CD4-positive, alpha-beta T cell treated with Interferon gamma for 1 hour (primary cell): ENCODE results near the gene DLX5.

Experiments
- DNase-seq: peaks from one replicate; pipeline ENCODE4 v3.0.0-alpha.2; 2020

Gene DLX5

DNA sequence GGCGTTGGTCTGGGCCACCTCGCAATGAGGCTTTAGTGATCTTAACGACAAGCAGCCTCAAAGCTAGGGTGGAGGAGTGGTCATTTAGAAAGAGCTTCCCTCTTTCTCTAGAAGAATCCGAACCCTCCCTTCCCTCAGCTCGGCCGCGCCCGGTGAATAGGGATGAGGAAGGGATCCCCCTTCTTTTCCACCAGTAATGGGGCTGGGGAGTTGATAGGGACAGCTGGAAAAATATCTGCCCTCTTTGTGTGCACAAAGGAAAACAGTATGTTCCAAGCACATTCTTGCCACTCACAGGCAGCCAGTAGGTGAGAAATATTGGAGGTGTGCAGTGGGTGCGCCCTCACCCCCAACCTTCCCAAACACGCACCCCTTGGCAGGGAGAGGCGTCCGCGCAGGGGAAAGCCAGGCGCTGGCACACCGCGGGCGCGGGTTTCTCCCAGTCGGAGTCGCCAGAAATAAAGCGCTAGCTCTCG is 6.5 kb downstream of the DLX5 start:
- DNase-seq: no peak

DNA sequence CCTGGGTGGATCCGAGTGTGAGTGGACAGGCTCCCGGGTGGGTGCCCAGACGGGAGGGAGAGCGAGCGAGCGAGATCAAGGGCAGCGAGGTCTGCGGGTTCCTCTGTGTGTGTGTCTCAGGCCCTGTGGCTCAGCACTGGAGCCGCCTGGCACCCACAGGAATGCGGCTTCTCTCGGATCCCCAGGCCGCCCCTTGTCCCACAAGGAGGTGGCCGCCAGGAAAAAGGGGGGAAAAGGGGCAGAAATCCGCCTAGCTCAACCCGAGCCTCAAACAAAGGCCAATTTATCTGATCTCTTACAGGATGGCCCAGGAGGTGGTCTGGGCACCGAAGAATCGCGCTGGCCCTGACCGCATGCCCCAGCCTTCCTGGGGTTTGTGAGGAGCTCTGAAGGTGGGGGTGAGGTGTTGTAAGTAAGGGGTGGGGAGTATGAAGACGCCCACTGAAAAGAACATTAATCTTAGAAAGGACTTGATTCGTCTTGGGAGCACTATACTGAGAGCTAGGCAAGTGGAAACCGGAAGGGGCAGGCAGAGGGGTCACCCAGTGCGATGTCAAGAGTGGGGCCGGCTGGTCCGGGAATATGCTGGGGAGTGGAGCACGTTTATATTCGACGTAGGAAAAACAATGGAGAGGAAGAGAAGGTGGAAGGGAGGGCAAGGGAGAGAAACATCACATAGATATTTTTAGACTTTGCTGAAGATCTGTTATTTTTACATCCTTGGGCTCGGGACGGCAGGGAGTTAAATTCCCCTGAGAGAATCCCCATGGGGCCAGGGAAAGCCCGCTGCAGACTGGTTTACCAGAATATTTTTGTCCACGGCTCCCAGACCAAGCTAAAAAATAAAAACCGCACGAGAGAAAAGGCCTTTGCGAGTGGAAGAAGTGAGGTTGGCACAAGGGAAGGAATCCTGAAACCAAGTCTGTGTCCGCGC is 7.2 kb downstream of the DLX5 start:
- DNase-seq: no peak

DNA sequence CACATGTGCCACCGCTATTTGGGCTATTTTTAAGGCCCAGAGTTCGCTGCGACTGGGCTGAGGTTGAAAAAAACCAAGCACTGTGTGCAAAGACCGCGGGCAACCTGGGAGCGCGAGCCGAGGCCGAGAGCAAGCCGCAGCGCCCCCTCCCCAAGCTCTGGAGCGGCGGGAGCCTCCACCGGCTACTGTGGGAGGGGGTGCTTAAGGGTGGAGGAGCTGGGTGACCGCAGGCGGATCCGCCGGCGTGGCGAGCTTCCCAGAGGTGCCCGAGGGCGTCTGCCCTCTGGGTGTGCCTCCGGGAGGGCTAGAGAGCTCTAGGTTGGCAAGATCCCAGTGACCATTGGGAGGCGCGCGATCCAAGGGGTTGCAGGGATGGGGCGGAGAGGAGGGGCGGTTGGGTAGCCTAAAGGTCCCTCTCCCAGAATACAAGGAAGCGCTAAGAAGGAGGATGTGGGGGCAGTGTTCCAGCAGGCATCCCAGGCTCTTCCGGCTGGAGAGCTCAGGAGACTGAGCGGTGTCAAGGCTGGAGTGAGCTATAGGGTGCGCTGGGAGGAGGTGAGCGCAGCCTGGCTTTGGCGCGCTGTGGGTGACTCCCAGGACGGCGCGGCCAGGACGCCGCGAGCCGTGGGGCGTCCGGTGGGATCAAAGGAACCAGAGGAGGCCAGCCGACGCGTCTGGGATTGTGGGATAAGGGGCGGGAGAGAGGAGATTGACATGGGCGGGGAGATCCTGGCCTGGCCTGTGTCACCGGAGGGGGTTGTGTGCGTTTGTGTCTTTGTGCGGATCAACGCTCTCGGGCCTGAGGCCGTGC is 8.0 kb downstream of the DLX5 start:
- no peak for DNase-seq

DNA sequence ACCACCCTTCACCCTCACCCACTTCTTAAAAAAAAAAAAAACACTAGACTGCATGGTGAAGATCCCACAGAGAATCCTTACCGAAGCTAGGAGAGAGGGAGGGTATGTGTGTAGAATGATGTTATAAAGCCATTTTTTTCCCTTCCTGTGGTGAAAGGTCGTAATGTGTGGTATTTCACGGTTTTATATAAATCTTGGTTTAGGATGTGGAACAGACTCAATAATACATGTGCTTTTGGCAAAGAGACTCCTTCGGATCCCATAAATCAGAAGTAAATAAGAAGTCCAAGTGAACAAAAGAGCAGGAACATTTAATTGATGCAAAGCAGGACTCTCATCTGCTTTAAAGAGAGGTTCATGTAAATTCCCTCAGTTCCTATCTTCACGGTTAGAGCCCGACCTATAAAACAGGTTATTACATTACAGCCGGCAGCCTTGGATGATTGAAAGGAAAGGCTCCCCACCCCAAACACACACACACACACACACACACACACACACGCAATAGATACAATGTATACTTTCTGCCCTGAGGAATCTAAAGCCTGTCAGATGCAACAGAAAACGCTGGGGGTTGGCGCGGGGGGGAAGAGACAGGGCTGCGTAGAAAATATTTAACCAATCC is 8.8 kb downstream of the DLX5 start:
- no peak for DNase-seq

DNA sequence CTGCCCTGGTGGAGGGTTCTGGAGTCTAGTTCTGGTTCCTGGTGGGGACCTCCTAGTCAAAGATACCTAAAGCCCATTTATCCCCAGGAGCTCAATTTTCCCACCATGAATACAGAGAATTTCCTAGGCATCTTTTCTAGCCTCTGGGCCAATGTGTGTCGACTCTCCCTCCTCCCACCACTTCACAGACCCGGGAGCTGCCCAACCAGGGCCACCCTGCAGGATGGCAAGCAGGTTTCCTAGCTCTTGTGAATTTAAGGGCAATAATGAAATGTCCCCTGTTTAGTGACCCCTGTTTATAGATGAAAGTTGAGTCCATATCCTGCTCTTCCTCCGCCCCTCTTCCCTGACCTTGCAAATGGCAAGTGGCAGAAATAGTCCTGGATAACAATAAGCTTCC is 9.4 kb downstream of the DLX5 start:
- no peak for DNase-seq

DNA sequence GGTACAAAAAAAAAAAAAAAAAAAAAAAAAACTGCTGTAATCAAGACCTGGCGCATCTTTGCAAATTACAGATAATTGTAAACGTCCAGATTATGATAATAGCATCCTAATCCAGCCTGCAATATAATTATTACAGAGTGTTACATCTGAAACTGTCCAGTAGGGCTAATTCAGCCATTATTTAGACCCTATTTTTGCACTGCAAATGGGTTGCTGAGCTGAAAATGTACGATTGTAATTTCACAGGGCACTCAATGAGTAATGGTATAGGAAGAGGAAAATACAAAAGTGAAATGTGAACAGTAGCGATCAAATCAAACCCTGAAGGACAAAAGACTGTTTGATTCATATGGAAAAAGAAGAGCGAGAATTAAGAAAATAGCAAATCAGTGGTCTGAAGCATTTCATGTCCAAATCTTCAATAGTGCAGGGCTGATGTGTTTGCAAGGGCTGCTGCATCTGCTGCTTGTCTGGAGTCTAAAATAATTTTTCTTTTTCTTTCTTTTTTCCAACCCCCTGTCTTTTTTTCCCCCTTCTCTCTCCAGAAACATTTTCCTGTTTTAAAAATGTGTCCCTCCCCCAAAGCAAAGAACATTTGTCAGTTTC is 10.4 kb downstream of the DLX5 start:
- no peak for DNase-seq

DNA sequence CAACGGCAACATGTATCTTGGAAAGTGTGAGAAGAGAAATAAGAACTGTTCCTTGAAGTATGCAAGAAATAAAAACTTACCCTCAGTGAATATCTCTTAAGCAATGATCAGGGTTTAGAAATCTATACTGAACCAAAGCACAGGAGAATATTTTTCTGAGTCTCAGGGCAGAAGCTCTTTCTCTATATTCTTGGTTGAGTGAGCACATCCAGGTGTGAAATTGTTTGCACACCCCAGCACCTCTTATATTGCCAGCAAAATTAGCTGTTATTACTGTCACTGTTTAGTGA is 10.8 kb downstream of the DLX5 start:
- DNase-seq: no peak

DNA sequence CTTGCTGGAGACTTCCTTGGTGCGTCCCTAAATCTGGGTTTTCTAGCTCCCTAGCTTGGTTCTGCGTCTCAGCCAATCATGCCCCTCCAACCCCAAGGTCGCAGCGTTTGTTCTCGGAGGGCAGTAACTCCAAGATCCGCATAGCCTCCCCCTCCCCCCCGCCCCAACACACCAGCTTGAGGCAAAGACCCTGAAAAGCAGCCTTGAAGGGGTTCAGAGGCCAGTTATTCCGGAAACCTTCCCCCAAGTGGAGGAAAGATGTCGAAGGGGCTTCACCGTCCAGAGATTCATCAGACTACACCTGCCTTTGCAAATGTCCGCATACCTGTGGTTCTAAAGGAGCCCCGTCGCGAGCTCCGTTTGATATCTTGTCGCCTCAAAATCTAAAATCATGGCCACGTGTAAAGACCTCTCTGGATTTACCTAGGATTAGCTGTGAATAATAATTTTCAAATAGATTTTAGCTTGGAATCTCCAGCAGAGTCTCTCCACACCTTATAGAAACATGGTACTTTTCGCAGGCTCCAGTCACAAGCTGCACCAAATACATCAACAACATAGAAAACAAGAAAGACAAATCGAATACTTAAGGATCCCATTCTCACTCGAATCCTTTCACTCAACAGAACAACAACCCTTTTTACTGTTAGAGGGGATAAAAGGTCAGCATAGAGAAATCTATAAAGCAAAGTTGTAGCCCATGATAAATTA is 11.3 kb downstream of the DLX5 start:
- DNase-seq: no peak

DNA sequence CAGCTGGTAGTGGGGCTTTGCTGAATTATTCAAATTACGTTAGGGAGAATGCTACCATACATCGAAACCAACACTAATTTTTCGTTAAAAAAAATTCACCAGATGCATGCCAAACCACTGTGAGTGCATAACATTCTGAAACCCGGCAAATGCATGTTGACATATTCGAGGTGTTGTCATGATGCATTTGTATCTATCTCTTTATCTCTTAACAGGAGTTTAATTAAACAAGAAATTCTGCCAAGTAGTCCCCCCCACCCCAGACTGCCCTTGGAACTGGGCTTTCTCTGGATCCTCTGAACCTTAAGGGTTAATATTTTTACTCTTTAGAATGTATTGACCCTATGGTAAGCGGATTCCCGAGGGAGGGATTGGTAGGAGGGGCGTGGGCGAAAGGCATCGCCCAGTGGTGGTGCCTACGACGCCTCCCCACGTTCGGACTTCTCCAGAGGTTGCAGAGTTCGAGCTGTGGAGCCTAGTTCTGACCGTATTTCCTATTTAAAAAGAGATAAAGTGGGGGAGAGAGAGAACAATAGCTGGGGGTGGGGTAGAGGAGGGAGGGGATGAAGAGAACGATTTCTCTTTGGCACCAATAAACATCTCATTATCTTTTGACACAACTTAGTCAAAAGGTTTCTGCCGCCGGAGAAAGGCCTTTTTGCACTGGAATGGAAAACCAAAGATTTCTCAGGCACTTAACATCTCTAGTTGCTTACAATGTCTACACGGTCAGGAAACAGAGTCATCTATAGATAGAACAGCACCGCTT is 12.1 kb downstream of the DLX5 start:
- DNase-seq: no peak

DNA sequence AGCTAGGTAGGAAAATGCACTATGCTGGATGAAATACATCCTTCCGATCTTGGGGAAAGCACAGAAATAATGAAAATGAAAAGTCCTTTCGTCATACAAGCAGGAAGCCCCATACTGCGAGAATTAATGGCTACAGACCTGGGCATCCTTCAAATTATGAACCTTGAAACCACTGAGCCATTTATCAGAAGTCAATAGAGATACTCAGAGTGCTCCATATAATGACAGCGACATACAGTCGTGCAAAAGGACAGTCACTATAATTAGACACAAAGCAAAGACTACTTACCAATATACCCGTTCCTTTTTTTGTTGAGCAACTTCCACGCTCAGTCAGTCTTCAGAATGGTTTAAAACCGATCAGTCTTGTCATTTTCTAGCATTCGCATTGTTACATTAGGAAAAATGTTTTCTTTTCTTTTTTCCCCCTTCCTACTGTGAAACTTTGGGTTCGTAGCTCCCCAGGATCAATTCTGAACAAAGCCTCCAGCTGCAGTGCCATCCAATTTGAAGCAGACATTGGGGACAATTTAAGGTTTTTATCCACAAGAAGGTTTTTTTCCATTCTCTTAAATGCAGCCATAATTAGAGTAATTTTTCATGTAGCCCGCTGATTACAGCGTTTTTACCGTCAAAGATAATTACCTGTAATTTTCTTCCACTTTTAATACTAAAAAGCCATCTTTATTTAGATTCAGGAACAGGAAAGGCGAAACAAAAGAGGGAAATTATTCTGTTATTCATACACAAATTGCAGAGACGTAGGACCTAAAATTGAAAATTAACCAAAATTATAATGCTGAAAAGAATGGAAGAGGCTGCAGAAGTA is 12.9 kb downstream of the DLX5 start:
- DNase-seq: no peak

DNA sequence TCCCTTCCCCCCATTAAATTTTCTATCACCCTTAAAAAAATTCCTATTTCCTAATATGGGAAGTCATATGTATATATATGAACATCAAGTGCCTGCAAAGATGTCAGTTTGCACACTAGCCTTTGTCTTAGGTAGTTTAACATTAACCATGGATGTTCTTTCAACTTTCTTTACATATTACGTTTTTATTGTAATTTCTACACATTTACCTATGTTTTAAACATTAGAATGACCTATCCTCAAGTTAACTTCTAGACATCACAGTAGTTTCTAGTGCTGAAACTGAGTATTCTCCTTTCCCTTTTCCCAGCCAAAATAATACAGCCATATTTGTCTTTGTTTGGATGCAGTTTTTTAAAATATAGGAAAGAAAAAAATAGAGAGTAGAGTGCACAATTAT is 13.5 kb downstream of the DLX5 start:
- DNase-seq: no peak

DNA sequence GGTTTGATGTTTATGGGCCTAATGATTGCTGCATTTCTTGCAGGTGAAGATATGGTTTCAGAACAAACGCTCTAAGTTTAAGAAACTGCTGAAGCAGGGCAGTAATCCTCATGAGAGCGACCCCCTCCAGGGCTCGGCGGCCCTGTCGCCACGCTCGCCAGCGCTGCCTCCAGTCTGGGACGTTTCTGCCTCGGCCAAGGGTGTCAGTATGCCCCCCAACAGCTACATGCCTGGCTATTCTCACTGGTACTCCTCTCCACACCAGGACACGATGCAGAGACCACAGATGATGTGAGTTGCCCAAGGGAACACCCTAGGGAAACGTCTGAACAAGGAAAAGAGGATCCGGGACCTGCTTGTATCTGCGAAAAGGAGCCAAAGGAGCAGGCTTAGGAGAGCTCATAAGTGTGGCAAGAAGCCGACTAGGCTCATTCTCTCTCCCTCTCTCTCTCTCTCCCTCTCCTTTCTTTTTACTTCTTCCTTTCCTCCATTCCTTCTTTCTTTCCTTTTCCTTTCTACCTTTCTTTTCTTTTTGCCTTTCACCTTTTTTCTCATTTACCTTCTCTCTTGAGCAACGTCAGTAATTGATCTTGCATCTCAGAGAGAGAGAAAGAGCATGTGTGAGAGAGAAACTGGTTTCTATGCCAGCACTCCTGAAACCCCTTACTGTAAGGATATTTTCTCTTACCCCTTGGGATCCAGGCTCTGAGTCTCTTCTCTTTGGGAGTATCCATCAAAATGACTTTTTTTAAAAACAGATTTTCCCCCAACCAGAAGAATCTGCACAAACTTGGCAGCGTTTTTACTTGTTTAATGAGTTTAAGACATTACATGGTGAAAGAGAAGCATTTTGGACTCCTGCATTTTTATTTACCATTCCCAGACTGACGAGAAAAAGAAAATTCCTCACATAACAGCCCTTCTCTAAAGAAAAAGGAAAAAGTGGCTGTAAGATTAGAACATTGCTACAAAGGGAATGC is 14.6 kb downstream of the DLX5 start:
- no peak for DNase-seq

DNA sequence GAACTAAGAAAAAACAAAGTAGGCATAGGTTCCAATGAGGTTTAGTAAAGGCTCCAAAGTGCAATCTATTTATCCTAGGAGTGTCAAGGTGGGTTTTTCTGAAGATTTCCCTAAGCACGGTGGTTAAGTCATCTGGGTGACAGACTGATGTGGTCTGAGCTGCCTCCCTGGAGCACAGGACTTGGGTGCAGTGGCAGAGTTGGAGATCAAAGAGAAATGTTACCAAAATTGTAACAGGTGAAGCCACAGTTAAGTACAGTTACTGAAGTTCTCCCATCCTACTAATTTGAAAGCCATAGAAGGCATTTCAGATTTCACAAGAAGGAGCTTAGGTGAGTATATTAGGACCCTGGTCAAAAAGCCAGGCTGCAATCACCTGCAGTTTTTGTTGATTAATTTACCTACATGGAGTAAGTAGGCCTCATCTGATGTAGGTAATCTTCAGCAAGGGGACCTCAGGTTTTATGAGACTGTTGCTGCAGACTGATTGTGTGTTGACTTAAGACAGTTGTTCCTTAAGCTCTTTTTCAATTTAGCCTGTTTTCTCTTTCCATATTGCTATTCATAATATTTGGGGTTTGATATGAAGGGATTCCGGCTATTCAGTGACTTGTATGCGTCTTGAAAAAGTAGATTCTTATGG is 16.2 kb downstream of the DLX5 start:
- DNase-seq: no peak

DNA sequence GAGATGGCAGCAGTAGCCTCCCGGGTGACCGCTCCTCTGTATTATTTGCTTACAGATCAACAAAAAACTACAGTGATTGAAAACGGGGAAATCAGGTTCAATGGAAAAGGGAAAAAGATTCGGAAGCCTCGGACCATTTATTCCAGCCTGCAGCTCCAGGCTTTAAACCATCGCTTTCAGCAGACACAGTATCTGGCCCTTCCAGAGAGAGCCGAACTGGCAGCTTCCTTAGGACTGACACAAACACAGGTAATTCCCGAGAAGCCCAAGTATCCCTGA is 17.1 kb downstream of the DLX5 start:
- DNase-seq: no peak

DNA sequence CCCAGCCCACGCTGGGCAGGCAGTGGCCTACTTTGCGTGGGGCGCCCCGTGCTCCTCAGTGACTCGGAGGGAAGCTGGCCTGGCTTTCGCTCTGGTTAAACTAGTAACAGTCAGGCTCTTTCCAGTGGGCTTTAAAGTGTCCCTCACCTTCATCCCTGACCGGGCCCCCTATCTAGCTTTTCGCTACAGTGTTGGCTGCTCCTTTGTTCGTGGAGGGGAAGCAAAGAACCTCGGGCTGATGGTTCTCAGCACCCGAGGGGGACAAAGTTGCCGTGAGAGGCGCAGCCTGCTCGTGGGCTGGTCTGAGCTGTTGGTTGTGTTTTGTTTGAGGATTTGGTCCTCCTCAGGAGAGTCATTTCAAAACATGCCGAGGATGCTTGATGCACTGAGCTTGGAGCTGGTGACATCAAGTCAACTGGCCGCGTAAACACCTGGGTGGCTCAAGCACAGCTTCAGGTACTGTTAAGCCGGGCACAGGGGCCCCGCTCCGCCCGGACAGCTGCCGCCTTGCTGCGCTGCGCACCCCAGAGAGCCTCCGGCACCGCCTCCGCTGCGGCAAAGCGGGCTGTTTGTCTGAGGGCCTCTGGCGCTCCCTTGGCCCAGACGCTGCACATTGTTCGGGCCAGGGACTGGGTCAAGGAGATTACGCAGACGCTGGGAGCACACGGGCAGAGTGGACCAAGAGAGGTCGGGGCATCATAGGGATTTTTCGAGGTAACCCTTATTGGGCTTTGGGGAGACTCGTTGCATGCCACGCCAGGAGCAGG is 17.6 kb downstream of the DLX5 start:
- no peak for DNase-seq

DNA sequence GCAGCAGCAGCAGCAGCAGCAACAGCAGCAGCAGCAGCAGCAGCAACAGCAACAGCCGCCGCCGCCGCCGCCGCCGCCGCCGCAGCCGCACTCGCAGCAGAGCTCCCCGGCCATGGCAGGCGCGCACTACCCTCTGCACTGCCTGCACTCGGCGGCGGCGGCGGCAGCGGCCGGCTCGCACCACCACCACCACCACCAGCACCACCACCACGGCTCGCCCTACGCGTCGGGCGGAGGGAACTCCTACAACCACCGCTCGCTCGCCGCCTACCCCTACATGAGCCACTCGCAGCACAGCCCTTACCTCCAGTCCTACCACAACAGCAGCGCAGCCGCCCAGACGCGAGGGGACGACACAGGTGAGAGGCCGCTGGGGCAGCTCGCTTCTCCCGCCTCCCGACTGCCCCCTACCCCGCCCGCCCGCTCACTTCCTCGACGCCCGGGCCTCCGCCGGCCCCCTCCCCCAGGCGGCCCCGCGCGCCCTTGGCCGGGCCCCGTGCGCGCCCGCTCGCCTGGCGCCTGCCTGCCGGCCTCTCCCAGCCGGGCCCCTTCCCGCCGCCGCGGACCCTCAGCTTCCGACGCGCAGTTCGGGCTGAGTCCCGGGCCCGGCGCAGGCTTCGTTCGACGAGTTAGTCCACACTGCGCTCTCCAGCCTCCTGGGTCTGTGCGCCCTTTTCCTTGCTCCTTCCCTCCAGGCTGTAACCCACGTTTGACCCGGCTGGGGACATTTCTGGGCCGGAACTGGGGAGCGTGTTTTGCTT is 18.4 kb downstream of the DLX5 start:
- no peak for DNase-seq

DNA sequence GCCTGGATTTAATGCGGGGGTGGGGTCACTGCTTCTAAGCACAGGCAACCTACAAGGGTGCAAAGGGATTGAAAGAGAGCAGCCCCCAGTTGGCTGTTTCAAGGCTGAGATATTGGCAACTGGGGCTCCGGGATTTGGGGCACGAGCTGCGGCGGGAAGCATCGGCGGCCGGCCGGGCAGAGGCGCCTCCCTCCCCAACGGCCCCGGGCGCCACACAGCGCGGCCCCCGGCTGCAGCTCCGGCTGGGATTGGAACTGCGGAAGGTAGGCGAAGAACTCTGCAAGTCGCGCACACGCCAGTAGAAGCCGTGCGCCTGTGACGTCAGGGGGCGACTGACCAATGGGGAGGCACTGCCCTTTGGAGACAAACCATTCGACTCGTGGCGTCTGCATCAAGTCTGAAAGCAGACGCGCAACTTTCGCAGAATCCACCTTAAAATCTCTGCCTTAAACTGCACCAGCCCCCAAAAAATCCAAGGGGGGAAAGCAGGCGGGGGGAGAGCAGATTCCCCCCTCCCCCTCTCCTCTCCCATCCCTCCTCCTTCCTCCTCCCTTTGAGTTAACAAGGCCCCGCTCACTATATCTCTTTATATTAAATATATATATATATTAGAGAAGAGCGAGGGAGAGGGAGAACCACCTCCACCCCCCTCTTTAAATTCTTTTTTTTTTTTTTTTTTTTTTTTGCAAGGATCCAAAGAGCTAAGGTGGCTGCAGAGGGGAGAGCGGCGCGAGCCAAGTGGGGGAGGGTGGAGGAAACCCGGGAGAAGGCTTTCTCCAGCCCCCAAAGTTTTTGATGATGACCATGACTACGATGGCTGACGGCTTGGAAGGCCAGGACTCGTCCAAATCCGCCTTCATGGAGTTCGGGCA is 19.2 kb downstream of the DLX5 start, which contains the start of gene DLX6:
Gene DLX6, plus strand, starts transcription at position 371 of the 872 bp plus-strand sequence. Its CDS starts 425 bp downstream, at position 796.
- DNase-seq: peak; percentile 18
